Activated naive CD4-positive, alpha-beta T cell treated with Interleukin-2 at 50 U/mL for 16 hours (primary cell): Measurements from ENCODE around the gene NR3C2.
"Not testable (repeated sequence)": the region's sequence is repeated elsewhere in the genome, so short reads cannot be mapped to it uniquely, and the experiment has no call there.

Experiments used
- DNase-seq: peaks from one replicate; pipeline ENCODE4 v3.0.0-alpha.2; 2020

NR3C2 gene

GRCh38 chr4:148094149-148094548, 348.1 kb downstream of the NR3C2 start:
- DNase-seq = no peak

- no peak for DNase-seq
Observed at GRCh38 chr4:148093065-148093464, 349.1 kb downstream of the NR3C2 start.

DNA sequence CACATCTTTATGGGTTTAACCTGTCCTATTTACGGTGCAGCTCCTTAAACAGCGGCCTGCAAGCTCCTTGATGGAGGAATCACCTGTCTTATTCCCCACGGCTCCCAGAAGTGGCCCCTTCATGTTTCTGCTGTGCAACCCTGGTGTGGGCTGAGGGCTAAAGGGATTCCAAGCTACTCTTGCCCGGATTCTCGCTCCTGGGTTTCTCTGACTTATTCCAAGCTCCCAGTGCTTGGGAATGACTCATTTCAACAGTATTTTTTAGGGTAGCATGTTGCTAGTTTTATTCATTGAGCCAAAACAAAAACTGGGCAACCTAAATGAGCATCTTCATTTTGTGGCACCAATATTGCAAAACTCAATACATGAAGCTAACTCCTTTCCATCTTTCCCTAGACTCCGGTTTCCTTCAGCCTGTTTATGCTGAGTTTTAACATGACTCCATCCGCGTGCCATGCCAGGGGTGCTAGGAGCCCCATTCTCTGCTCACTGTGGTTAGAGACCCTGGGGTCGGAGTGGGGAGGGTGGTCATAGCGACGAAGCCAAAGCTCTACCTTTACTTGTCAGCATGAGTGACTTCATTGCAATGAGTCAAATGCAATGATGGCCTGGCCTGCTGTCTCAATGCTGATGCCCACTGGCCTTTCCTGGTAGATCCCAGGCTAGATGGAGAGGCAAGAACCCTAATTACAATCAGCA, 349.7 kb downstream of the NR3C2 start:
- DNase-seq = no peak

DNA sequence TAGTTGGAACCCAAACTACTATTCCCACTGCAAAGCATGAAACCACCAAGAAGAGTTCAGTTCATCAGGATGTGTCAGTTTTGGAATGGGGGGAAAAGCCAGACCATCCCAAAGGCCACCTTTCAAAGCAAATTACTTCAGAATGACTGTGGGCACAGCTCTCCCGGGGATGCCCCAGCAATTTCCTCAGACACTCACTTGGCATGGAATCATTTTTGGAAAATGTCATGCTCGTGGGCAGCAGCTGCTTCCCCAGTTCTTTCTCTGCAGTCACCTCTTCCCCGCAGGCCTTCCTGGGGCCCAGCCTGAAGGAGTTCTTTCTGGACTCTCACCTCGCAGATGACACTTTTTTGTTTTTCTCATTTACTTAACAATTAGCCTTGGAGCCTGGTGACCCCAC, 350.3 kb downstream of the NR3C2 start:
- no peak for DNase-seq

GRCh38 chr4:148090503-148091476, 351.4 kb downstream of the NR3C2 start:
- DNase-seq = no peak

DNA sequence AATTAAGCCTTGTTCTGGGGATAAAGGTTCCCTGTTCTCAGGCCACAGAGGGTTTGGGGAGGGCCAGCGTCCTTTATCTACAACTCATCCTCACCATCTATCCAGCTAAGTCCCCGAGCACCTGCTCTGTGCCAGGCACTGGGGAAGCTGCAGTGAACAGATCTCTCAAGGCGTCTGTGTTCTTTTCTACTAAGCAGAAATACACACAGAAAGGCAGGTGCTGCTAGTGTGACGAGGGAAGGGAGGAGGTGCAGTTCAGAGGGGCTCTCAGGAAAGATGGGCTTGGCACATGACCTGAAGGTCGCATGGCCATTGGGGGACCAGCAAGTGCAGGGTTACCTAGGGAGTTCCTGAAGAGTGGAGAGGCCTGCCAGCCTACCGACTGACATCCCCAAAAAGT, 352.2 kb downstream of the NR3C2 start:
- DNase-seq = no peak

DNA sequence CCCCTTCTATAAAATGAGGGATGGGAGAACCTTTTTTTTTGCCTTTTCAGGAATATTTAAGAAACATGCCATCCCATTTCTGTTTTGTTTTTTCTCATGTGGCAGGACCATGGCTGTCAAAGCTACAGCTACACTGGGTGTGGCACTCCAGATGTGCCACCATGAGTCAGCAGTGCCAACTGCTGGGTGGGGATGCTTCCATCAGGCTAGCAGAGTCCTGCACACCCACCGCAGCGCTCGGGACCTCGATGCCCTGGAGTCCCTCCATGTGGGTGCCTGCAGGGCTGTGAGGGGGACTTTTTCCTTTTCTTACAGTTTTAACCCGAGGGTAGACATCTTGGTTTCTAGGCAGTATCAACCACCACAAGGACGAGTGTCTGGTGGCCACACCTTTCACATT, 352.6 kb downstream of the NR3C2 start:
- DNase-seq = no peak

- DNase-seq = not testable (repeated sequence)
Observed at GRCh38 chr4:148083073-148083472, 359.1 kb downstream of the NR3C2 start.

DNA sequence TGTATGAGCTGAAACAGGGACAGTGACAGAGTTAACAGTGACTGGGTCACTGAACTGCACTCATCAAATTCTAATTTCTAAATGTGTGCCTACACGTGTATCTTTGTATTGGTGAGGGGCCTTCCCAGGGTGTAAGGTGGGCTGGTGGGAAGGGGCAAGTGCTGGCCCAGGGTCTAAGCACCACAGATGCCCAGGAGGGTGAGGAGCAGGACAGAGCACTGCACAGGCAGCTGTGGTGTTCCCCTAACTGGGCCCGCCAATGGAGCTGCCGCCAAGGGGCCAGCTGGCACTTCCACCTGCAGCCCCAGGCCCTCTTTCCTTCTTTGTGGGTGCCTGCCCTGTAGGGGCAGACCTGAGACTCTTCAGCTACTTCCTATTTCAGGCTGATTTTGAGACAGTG, 360.5 kb downstream of the NR3C2 start:
- no peak for DNase-seq

GRCh38 chr4:148081267-148081666, 360.9 kb downstream of the NR3C2 start:
- no peak for DNase-seq

- DNase-seq = no peak
Observed at GRCh38 chr4:148079961-148080360, 362.3 kb downstream of the NR3C2 start.

DNA sequence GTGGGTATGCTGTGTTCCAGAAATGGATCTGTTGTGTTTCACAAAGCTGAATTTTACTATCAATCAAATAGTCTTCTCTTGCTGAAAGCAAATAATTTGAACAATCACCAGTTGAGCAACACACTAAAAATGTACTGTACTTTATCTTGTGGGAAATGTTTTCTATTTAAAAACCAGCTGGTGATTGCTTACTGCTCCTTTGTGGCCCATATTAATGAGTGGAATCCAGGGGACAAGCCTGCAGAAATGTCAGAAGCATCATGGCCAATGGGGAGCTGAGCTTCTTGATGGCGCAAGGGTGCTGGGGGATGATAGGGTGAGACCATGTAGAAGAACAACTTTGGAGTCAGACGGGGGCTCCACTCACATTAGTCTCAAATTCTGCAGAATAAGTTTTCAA, 364.2 kb downstream of the NR3C2 start:
- DNase-seq = no peak

GRCh38 chr4:148077581-148077980, 364.6 kb downstream of the NR3C2 start:
- DNase-seq = no peak

DNA sequence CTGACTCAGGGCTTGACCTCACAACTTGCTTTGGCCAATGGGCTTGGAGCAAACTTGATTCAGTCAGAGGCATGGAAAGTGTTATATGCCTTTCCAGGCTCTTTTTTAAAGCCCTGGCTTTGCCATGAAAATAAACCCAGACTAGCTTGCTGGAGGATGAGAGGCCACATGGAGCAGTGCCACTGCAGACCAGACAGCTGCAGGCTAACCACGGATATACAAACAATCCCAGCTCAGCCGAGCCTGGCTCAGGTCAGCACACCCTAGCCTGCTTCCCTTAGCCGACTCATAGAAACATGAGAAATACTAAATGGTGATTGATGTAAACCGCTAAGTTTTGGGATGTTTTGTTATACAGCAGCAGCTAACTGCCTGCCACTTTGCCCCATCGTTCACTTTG, 365.2 kb downstream of the NR3C2 start:
- no peak for DNase-seq

DNA sequence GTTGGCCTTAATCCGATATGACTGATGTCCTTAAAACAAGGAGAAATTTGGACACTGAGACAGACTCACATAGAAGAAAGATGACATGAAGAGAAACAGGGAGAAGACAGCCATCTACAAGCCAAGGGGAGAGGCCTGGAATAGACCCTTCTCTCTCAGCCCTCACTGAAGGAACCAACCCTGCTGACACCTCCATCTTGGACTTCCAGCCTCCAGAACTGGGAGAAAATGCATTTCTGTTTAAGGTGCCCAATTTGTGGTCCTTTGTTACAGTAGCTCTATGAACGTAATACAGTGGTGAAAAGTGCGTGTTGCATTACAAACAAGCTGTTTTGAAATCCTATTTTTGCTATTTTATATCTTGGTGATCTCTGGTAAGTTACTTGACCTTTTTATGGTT, 366.8 kb downstream of the NR3C2 start:
- no peak for DNase-seq

DNA sequence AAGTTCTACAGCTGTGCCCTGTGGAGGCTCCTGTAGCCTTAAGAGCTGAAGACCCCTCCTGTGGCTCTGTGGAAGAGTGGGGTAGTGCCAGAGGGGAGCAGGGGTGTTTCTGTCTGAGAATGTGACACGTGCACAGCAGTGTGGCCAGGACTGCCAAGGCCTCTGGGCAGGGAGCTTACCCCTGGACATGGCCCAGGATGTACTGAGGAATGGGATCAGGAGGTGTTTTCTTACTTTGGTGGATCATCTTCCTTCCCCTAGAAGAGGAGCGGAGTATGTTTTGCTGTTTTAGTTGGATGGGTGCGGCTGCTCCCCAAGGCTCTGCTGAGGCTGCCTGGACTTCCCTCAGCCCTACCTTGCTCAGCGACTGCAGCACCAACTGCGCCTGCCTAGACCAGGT, 367.8 kb downstream of the NR3C2 start:
- no peak for DNase-seq

DNA sequence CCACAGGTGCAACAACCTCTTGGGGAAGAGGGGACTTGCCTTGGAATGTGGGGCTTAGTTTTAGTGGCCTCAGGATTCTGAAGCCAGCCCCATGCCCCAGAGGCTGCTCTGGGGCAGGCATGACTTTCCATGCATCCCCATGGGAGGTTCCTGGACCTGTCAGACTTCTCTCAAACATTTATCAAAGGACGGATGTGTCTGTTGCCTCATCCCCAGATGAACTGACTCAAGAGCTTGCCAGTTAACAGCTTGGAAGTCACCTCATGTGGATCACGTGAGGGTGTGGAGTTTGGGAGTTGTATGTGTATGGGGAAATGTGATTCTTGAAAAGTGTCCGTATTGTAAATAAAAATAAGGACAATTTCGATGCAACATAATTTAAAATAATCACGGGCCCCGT, 368.9 kb downstream of the NR3C2 start:
- DNase-seq = no peak

DNA sequence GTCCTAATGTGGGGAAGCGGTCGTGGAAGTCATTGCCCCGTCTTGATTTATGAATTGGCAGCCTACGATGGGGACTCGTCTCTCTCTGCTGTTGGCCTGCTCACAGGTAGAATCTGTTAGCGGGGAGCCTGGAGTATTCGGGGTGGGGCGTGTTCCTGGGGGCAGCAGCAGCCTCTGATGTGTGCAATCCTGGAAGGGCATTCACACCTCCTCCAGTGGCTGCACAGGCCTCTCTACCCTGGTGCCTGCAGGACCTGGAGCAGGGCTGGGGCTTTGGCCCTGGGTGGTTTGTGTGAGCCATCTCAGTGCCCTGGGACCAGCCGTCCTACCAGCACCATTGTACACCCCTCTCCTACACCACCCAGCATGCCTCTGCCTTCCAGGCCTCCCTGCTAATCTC, 369.4 kb downstream of the NR3C2 start:
- DNase-seq = no peak

DNA sequence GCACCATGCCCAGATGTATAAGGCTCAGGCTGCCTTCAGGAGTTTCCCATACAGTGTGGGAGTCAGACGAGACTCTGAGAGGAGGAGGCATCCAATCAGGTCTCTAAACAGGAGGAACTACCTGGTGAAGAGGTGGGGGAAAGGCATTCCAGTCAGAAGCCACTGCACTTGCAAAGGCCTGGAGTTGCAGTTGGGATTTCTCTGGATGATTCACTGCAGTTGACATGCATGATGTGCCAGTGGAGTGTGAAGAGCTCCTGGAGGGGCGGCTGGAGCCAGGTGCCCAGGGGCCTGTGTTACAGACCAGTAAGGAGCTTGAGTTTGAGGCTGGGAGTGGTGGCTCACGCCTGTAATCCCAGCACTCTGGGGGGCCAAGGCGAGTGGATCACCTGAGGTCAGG, 371.2 kb downstream of the NR3C2 start:
- no peak for DNase-seq

DNA sequence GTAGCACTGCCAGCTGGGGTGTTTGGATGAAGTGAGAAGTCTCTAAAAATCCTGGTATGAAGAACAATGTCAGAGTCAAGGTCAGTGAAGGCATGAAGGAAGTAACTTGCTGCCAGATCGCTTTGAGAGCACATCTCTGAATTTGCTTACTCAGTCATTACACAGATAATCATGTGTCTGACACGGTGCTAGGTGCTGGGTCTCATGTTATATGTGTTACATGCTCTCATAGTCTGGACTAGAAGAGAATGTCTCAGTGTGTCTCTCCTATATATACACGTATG, 372.4 kb downstream of the NR3C2 start:
- no peak for DNase-seq

DNA sequence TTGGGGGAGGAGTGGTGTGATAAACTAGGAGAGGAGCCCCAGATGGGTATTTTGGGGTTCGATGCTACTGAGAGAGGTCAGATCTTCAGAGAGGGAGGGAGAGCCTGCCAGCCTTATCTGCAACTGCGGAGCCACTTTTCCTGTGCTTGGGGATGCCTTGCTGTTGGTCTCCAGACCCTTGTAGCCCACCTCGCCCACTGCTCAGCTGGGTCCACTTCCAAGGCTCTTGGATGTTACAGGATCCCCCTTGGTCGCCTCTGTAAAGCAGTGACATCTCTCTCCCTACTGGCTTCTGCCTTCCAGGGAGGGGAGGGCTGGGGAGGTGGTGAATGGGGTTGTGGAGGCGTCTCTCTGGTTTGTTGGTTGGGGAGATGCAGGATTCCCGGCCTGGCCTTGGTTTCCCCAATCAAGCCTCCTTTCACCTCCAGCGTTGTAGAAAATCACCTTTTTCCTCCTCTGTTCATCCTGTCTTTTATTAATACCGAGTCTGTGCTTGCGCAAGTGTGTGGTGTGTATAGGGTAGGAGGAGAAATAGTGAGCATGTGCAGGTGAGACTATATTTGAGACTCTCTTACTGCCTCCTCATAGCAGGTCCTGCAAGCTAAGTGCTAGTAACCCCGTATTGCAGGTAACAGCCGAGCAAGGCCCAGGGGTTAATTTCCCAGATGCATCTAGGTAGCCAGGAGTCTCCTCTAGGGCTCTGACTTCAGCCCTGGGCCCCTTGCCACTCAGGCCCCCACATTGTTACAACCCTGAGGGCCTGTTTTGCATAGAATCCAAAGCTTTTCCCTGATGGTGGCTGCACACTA, 372.9 kb downstream of the NR3C2 start:
- no peak for DNase-seq

- no peak for DNase-seq
Observed at GRCh38 chr4:148068065-148068911, 373.9 kb downstream of the NR3C2 start.
